Ovary (tissue), 3 donors: Measurements from ENCODE around the gene CARD10.

Experiments used
- POLR2A ChIP-seq: fragments of 450-650 bp; IDR thresholded peaks from one replicate; pipeline ENCODE4 v1.6.1; 2017; ENCODE audit warnings: antibody characterized with exemption, mild to moderate bottlenecking, moderate library complexity
- TF ChIP-seq, protein P1 (sequence below), 3 donors: fragments of 450-650 bp in 2 of 3; fragments of 200-600 bp in 1 of 3; IDR thresholded peaks; one replicate each; pipeline versions ENCODE4 v1.5.1 to v1.8.0; 2016 to 2022; ENCODE audit warnings: antibody characterized with exemption in 3 of 3, mild to moderate bottlenecking in 1 of 3
- donor health status: DM: no; HTN: no; CAD: no.

GRCh38 chr22:37460684-37461083, 58.5 kb downstream of the CARD10 start:
- TF ChIP-seq, protein P1, sequence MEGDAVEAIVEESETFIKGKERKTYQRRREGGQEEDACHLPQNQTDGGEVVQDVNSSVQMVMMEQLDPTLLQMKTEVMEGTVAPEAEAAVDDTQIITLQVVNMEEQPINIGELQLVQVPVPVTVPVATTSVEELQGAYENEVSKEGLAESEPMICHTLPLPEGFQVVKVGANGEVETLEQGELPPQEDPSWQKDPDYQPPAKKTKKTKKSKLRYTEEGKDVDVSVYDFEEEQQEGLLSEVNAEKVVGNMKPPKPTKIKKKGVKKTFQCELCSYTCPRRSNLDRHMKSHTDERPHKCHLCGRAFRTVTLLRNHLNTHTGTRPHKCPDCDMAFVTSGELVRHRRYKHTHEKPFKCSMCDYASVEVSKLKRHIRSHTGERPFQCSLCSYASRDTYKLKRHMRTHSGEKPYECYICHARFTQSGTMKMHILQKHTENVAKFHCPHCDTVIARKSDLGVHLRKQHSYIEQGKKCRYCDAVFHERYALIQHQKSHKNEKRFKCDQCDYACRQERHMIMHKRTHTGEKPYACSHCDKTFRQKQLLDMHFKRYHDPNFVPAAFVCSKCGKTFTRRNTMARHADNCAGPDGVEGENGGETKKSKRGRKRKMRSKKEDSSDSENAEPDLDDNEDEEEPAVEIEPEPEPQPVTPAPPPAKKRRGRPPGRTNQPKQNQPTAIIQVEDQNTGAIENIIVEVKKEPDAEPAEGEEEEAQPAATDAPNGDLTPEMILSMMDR (IDR thresholded peaks at IDR 0.05), result no peak
- TF ChIP-seq POLR2A, result no peak
